ENCODE data around the gene HOXD8.

HOXD8 gene

DNA sequence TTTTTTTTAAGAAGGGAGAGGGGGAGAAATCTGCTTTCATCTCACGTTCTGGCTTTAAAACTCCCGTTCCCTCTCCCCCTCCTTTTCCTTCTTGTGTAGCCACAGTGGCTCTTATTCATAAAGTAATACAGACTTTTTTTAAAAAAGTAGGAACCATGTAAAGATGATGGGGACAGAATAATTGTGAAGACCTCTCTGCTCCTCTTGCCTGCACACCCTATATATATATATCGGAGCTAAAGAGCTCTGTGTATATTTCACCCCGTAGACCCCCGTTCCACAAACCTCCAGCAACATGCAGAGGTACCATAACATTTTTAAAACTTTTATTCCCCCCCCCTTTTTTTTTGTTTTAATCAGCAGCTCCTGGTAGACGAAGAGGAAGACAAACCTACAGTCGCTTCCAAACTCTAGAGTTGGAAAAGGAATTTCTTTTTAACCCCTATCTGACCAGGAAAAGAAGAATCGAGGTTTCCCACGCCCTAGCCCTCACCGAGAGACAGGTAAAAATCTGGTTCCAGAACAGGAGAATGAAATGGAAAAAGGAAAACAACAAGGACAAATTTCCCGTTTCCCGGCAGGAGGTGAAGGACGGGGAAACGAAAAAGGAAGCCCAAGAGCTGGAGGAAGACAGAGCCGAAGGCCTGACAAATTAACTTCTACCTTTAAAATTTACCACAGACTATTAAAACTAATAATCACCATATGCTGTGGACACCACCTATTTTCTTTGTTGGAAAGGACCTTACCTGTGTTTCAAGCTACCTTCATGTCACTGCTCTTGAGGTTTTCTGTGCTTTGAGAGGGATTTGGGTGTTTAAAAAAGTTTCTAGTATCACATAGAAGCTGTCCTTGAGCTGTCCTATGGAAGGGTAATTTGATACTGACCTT, 1.7 kb downstream of the HOXD8 start:
- DNase-seq (ENCODE audit: low spot score): no peak

GRCh38 chr2:176131848-176132158, 2.3 kb downstream of the HOXD8 start:
- no peak for DNase-seq (ENCODE audit: low spot score)

- DNase-seq (ENCODE audit: low spot score): no peak
Measured at GRCh38 chr2:176132205-176133171, 3.0 kb downstream of the HOXD8 start.

DNA sequence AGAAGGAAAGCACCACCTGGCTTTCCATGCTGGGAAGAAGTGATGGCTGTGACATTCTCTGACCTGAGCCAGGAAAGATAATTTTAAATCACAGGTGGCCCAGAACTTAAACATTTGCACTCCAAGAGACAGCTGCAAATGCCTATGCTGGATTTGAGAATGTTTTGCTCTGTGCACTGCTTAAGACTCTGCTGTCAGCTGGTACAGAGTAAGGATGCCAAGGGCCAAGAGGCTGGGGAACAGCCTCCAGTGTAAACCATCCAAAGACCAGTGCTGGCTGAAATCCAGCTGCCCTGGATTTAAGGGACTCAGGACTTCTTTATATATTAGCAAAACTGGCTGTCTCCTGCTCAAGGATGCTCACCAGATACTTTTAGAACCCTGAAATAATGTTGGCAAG, 3.9 kb downstream of the HOXD8 start:
- no peak for DNase-seq (ENCODE audit: low spot score)

DNA sequence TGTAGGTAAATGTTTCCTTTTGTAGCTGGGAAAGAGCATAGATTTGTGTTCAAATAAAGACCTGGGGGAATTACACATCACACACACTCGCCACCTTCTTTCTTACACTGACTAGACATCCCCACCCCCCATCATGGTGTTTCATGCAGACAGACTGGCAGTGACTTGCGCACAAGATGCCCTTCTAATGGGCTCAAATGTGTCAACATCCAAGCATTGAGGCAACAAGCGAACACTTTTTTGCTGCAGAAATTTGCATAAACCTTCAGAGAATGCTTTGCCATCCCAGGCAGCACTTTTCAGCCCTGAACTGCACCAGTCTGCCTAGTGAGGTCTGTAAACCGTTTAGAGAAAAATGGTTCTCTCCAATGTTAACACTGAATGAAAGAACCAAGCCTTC, 4.5 kb downstream of the HOXD8 start:
- DNase-seq (ENCODE audit: low spot score): no peak

DNA sequence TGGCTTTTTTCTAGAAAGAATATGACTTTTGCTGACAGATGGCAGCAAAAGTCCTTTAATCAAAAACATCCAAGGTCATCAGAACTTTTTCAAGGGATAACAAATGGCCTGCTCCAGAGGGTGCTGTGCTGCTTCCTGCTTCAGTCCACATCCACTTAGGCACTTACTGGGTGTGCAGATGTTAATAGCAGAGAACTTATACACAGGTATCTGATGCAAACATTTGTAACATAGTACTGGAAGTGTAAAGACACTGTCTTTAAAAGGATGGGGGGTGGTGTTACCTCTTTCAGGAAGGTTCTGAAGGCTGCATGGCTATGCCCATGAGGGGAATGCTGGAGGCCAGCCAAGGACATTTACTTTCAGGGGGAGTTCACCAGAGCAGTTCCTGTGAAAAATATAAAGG, 5.5 kb downstream of the HOXD8 start:
- no peak for DNase-seq (ENCODE audit: low spot score)

GRCh38 chr2:176136374-176137251, 7.1 kb downstream of the HOXD8 start:
- no peak for DNase-seq (ENCODE audit: low spot score)

DNA sequence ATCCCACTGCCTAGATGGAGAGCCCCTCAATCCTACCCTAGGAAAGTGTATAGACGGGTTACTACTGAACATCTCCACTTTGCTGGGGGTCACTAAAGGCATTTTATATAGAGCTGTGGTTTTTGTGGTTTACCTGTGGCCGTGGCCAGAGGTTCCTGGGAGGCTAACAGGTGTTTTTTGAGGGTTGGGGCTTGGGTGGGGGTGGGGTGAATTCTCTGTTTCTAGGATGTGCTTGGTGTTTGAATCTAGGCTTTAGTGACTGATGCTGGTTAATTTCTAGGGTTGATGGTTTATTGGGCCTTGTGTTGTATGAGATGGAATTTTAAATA, 7.7 kb downstream of the HOXD8 start:
- no peak for DNase-seq (ENCODE audit: low spot score)

GRCh38 chr2:176137906-176138305, 8.4 kb downstream of the HOXD8 start:
- DNase-seq (ENCODE audit: low spot score): no peak

DNA sequence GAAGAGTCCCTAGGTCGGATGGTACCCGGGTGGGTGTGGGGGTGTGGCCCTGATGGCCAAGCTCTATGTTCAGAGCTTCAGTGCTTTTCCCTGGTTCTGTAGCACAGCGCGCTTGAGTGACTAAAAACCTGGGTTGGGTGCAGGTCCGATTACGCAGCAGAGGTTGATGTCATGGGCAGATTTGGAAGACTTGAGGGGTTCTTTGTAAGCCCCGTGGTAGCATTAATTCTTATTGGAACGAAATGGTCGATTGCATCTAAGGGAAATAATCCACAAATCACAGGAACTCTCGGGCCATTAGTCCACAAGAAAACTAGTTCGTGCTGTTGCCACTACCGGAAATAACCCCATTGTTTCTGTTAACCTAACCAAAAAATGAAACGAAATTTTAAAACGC, 9.0 kb downstream of the HOXD8 start:
- DNase-seq (ENCODE audit: low spot score): no peak

GRCh38 chr2:176138923-176139660, 9.6 kb downstream of the HOXD8 start:
- DNase-seq (ENCODE audit: low spot score): no peak

DNA sequence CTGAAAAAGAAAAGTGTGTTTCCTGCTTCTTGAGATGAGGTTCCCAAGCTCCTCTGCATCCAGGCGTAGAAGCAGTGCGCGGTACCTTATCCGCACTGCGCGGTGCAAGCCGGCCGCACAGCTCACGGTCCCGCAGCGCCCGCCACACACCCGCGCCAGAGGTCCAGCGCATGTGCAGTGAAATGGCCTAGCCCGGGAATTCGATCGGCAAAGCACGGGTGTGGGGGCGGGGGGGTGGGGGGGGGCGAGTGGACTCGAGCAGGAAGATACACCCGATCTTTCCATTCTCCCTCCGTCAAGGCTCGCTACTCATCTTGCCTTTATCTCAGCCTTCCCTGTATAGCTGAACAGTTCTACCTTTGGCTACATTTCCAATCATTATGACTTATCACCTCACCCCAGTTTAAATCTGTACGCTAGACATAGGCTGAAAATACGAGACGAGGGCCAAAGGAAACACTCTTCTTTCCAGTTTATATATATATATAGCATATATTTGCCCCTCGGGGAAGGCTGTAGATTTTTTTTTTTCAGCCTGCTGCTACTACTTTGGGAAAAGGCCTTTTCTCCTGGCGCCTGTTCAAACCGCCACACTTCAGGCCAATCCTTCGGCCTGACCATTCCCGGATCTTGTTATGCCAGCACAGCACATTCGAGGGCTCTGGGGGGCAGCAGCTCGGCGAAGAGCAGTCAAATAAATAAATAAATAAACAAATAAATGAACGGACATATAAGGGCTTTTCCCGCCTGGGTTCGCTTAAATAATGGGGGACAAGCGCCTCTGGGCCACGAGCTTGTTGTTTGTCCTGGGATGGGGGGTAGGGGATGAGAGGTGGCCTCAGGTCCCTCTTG, 10.4 kb downstream of the HOXD8 start:
- DNase-seq (ENCODE audit: low spot score): peak; percentile 11

GRCh38 chr2:176140513-176141317, 11.2 kb downstream of the HOXD8 start:
- DNase-seq (ENCODE audit: low spot score): peak; percentile 63

- DNase-seq (ENCODE audit: low spot score): no peak
Measured at GRCh38 chr2:176142281-176142680, 12.8 kb downstream of the HOXD8 start.

DNA sequence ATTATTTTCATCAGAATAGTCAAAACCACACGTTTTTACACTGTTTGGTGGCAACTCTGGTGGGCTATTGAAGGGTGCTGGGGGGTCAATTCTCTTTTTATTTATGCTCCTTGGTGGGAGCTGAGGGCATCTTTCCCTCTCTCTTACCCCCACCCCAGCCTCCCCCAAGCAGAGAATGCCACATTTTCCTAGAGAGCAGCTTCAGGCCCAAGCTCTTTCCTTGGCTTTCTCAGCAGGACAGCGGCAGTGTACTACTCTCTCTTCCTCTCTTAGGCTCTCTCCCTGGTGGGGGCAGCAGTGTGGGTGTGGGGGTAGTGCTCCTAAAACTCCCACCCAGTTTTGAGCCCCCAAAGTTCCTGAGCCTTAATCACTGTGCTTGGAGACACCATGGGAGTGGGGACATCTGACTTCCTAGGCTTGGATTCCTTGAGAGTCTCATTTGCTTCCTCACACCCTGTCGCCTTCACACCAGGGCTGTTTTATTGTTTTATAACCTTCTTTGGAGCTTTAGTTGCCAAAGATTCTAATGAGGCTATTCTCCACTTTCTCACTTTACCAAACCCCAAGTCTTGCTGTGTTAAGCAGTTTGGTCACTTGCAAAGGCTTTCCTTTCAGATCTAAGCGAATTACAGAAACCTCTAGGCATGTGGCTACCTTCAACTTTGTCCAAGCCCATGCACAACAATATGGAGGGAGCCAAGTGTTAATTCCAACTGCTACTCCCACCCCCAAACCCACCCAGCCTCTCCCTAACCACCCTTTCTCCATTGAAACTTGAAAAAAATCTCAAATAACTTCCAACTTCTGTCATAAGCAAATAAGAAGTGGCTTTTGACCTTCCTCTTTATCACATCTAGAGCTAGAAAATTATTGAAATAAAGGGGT, 15.8 kb downstream of the HOXD8 start:
- DNase-seq (ENCODE audit: low spot score): no peak

- DNase-seq (ENCODE audit: low spot score): no peak
Measured at GRCh38 chr2:176146101-176146500, 16.6 kb downstream of the HOXD8 start.

DNA sequence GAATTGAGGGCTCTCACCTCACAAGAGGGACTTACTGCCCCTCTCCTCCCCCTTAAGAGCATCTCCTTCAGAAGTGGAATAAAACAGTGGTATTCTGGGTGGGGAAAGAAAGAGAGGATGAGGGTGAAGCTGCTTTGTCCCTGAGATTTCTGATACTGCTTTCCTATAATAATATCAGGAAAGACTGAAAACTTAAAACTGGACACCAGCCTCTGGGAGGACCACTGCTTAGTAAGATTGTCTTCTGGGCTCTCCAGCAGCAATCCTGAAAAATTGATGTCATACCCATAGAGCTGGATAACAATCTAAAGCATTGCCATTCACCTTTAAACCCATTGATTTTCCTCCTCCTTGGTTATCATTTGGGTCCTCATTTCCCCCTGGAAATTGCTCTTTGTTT, 17.1 kb downstream of the HOXD8 start:
- DNase-seq (ENCODE audit: low spot score): no peak

DNA sequence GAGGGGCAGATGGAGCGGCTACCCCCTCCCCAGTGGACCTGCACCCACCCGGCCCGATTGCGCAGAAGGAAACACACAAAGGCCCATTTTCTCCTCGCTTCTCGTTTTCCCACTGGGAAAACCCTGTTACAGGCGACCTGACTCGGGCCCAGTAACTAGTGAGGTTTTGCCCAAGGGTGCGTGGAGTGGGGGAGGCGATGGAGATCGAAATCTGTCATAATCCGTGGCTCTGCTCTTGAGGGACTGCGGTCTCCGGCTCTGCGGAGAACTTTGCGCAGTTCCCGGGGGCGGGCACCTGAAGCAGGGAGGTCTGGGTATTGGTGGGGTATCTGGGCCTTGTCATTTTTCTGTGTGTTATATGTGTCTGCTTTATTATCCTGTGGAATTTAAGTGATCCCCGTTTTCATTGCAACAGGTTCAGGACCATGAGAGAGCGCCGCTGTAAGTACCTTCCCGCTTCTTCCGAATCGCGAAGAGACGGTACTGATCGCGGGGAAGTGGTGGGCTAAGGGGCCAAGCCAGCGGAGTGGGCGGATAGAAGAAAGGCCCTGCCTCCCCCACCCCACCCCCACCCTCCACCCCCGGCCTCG, 17.8 kb downstream of the HOXD8 start:
- no peak for DNase-seq (ENCODE audit: low spot score)
